Erythroblast (primary cell): Measurements from ENCODE around the gene B3GNT9.
A peak's percentile ranks its signal among the peaks of the same experiment; 100 is the strongest.

Source experiments
- GATA1 ChIP-seq: IDR thresholded peaks from 2 replicates; pipeline ENCODE4 v1.6.1; 2011; ENCODE audit warnings: low read depth, mild to moderate bottlenecking, control low read depth, low read length, moderate library complexity
- POLR2A ChIP-seq: IDR thresholded peaks from 2 replicates; pipeline ENCODE4 v1.6.1; 2011; ENCODE audit warnings: mild to moderate bottlenecking, low read length

DNA sequence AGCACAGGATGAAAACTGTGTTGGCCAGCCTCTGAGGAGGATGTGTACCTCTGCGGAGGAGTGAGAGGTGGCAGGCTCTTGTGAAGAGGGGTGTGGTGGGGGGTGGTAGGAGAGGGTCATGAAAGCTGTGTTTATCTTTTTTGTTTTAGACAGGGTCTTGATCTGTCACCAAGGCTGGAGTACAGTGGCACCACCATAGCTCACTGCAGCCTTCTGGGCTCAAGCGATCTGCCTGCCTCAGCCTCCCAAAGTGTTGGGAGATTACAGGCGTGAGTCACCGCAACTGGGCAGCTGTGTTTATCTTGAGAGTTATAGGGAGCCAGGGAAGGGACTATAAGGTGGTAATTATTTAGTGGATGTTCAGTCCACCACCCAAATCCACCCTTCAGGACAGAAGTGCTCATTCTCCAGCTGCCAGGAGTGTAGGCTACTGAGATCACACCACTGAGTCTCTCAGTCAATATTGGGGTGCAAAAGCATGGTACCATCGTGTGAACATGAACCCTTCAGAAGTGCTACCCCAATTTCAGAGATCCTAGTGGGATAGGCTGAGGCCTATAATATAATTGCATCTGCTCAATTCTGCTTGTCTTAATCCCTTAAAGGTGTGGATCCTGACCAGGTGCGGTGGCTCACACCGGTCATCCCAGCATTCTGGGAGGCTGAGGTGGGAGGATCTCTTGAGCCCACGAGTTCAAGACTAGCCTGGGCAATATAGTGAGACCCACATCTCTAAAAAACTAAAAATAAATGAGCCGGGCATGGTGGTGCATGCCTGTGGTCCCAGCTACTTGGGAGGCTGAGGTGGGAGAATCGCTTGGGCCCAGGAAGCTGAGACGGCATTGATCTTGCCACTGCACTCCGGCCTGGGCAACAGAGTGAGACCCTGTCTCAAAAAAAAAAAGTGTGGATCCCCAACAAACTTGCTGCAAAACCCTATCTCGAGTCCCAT, 39.9 kb upstream of the B3GNT9 start:
- TF ChIP-seq POLR2A (peak; percentile 52), GATA1 (no peak)
